Stimulated activated CD8-positive, alpha-beta memory T cell treated with anti-CD3 and anti-CD28 coated beads, Interleukin-7, amount 100 ng/mL, for 1 hour (primary cell): ENCODE results near the gene SUN5.
"Not testable (repeated sequence)": the region's sequence is repeated elsewhere in the genome, so short reads cannot be mapped to it uniquely, and the experiment has no call there.

ENCODE experiments used
- DNase-seq, 2 donors: peaks; one replicate each; pipeline ENCODE4 v3.0.0-alpha.2; 2020; ENCODE audit warnings: low read depth in 2 of 2

Gene SUN5

GRCh38 chr20:32965115-32965514, 39.1 kb downstream of the SUN5 start:
- no peak for DNase-seq

DNA sequence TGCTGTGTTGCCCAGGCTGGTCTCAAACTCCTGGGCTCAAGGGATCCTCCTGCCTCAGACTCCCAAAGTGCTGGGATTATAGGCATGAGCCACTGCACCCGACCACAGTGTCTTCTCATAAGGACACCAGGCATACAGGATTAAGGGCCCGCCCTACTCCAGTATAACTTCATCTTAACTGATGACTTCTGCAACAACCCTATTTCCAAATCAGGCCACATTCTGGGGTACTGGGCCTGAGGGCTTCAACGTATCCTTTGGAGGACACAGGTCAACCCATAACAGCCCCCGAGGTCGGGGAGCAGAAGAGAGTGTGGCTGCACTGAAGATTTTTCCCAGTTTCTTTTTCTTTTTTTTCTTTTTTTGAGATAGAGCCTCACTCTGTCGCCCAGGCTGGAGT, 39.7 kb downstream of the SUN5 start:
- DNase-seq = no peak

DNA sequence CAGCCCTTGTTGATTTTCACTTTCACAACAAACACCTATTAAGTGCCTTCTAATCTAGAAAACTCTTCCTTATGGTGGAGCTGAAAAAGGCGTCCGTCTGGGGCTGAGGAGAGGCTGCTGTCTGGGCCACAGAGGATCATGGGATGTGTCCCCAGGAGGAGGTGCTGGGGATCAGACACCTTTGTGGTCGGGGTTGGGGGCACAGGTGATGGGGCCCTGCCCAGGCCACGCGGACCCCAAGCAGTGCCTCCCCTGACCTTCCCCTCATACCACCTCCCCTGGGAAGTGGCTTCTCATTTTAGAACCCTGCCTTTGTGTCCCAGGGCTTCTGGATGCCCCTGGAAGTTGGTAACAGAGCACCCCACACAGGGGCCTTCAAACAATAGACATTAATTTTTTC, 41.1 kb downstream of the SUN5 start:
- DNase-seq = no peak

GRCh38 chr20:32962646-32963045, 41.6 kb downstream of the SUN5 start:
- DNase-seq = not testable (repeated sequence)

DNA sequence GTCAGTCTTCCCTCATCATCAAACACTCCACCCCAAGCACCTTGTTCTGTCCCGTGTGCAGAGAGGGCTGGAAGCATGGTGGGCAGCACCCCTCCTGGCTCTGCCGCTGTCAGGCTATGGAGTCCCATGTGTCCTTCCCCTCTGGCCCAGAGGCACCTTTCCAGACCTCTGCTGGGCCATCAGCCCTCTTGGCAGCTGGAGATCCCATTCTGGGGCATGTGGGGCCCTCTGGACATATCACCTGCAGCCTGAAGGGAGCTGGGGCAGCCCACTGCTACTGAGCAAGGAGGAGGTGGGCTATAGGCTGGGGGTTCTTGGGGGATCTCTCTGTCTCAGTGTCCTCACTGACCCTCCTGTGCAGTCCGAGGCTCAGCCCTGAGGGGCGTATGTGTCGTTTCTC, 42.2 kb downstream of the SUN5 start:
- DNase-seq = no peak

GRCh38 chr20:32960849-32961731, 43.1 kb downstream of the SUN5 start:
- DNase-seq = no peak

- DNase-seq = no peak
These were observed 44.1 kb downstream of the SUN5 start for GRCh38 chr20:32960222-32960518.

DNA sequence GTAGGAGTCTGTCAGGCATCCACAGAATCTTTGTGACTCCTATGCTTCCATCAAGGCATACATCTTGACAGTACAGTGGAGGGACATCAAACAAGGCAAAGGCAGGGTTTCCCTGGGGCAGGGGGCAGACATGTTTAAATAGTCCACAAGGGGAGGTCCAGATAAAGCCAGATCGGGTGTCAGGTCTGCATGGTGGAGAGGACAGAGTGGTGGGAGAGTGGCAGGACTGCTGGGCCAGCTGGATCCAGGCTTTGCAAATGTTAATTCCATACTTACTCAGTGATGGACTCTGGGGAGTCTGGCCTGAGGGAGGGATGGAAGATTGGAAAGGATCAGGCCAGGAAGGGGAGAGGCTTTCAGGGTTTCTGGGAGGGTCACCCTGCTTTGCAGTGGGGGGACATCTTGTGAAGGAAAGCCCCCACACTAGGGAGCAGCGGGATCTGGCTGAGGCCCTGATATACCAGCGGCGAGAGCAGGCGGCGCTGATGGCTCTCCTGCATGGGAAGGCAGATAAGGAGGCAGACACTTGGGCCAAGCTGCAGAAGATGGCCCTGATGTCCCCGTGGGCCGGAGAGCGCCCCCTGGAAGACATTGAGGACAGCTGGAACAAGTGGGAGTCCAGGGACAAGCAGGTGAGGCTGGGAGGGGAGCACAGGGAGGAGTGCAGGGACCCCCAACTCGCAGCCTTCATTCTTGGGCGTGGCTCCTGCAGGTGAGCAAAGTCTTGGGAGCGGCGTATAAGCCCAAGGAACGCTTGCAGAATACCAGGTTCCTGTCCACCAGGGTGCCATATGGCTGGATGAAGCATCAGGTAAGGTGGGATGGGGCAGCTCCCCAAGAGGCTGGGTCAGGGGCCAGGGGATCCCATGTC, 44.6 kb downstream of the SUN5 start:
- no peak for DNase-seq

DNA sequence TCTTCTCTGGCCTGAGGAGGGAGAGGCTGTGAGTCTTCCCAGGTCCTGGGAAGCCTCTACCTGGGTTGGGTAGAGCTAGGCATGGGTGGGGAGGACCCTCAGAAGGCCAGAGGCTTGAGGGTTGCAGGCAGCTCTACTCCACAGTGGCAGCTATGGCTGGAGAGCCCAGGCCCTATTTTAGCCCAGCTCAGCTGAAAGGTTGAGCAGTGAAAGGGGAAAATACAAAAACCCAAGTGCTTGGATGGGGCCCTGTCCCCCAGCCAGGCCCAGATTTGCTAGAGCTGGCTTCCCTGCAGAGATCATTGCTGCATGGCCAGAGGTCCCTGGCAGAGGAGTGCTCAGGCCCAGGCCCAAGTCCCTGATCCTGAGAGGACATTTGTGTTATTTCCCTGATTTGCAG, 45.7 kb downstream of the SUN5 start:
- DNase-seq = no peak

DNA sequence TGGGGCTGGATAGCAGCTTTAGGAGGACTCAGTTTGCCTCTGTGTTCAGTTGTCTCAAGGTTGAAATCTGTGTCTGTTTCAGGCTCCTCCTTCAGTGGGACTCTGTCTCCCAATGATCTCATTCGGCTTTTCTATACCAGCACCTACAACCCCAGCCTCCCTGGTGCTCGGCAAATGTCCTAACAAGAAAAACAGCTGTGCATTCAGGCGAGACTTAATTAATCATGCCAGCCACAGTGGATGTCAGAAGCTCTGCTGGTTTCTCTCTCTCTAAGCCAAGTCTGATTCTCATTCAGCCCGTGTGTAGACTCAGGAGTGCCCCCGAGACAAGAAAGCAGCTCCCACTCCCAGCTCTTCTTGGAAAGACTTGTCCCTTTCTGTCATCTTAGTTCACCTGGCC, 46.8 kb downstream of the SUN5 start:
- DNase-seq = no peak

DNA sequence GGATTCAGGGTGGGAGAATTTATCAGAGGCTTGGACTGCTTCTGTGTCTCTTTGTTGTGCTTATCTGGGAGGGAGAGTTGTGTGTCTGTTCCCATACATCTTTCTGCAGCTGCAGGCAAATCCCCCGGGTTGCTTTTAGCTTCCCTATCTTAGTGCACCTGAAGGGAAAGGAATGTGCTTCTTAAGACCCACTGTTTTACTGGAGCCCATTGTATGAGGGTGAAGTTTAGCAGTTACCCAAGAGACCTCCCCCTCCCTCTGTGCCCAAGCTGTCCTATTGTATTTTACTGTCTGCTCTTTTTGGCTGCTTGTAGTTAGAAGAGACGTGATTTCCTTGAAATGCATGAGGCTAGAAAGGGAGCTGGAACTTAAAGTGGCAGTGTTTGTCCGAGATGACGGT, 53.7 kb downstream of the SUN5 start:
- not testable (repeated sequence) for DNase-seq

- no peak for DNase-seq
These were observed 57.6 kb downstream of the SUN5 start for GRCh38 chr20:32946629-32947028.

DNA sequence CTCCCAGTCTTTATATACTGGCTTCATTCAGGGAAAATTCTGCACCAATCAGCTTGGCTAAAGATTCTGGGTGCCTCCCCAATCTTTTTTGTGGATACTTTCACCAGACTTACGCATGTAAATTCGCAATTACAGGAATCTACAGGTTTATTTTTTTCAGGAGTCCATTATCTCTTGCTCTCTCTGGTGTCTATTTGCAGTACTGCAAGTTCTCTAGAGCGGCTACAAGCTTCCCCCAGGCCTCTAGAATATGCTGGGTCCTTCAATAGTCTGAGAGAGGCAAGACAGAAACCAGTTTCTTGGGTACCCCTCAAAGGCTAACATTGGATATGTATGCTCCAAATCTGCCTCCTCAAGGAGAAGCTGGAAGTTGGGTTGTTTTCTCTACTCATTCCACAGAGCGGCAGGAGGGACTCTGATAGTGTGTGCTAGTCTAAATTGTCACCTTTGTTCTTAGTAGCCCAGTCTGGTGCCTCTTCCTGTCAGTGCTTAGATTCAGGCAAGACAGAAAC, 58.5 kb downstream of the SUN5 start:
- no peak for DNase-seq

GRCh38 chr20:32943490-32944052, 60.7 kb downstream of the SUN5 start:
- DNase-seq = no peak

DNA sequence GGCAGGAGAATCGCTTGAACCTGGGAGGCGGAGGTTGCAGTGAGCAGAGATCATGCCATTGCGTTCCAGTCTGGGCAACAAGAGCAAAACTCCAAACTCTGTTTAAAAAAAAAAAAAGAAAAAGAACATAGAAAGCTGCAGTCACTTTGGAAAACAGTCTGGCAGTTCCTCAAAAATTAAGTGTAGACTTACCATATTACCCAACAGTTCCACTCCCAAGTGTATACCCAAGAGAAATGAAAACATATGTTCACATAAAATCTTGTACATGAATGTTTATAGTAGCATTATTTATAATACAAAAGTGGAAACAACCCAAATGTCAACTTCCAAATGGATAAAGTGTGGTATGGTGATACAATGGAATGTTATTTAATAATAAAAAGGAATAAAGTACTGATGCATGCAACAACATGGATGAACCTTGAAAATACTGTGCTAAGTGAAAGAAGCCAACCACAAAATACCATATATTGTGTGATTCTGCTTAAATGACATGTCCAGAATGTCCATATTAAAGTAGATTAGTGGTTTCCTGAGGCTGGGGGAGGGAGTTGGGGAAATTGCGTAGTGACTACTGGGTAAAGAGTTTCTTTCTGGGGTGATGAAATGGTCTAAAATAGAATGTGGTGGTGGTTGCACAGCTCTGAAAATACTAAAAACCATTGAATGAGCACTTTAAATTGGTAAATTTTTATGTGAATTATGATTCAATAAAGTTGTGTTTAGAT, 62.9 kb downstream of the SUN5 start:
- no peak for DNase-seq

DNA sequence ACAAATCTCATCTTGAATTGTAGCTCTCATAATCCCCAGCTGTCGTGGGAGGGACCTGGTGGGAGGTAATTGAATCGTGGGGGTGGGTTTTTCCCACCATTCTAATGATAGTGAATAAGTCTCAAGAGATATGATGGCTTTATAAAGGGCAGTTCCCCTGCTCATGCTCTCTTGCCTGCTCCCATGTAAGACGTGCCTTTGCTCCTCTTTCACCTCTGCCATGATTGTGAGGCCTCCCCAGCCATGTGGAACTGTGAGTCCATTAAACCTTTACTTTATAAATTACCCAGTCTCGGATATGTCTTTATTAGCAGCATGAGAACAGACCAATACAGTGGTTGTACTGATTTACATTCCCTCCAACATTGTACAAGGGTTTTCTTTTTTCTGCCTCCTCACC, 69.7 kb downstream of the SUN5 start:
- no peak for DNase-seq
